Hematopoietic multipotent progenitor cell treated with erythropoietin and hydrocortisone succinate and interleukin-3 and kit ligand, for 6 days (in vitro differentiated cells): Measurements from ENCODE around the gene CORO2A.
A peak's percentile ranks its signal among the peaks of the same experiment; 100 is the strongest.
"Not testable (repeated sequence)": the region's sequence is repeated elsewhere in the genome, so short reads cannot be mapped to it uniquely, and the experiment has no call there.

Experiments used
- DNase-seq: peaks from one replicate; pipeline ENCODE4 v3.0.0-alpha.2; 2015

Gene CORO2A

GRCh38 chr9:98135558-98135934, 56.9 kb downstream of the CORO2A start:
- no peak for DNase-seq

GRCh38 chr9:98134702-98135557, 57.5 kb downstream of the CORO2A start:
- DNase-seq, result no peak

- DNase-seq, result no peak
Observed at GRCh38 chr9:98132806-98133631, 59.4 kb downstream of the CORO2A start.

- DNase-seq, result no peak
Observed at GRCh38 chr9:98132158-98132557, 60.3 kb downstream of the CORO2A start.

GRCh38 chr9:98130576-98131228, 61.7 kb downstream of the CORO2A start:
- no peak for DNase-seq

GRCh38 chr9:98130060-98130459, 62.4 kb downstream of the CORO2A start:
- DNase-seq, result not testable (repeated sequence)

- peak; percentile 56 for DNase-seq
Observed at GRCh38 chr9:98129451-98129881, 63.0 kb downstream of the CORO2A start.

- no peak for DNase-seq
Observed at GRCh38 chr9:98128316-98128715, 64.1 kb downstream of the CORO2A start.

- DNase-seq, result no peak
Observed at GRCh38 chr9:98127226-98127625, 65.2 kb downstream of the CORO2A start.

- DNase-seq, result no peak
Observed at GRCh38 chr9:98124637-98125426, 67.6 kb downstream of the CORO2A start.

- not testable (repeated sequence) for DNase-seq
Observed at GRCh38 chr9:98124091-98124490, 68.3 kb downstream of the CORO2A start.

GRCh38 chr9:98121058-98121457, 71.4 kb downstream of the CORO2A start:
- peak; percentile 47 for DNase-seq

- DNase-seq, result peak; percentile 34
Observed at GRCh38 chr9:98120476-98120875, 72.0 kb downstream of the CORO2A start.

- peak; percentile 73 for DNase-seq
Observed at GRCh38 chr9:98118640-98119601, 73.5 kb downstream of the CORO2A start, which contains the start of gene TRIM14. Gene TRIM14 (minus strand): TSS chr9:98119222. CDS start chr9:98119188, 34 bp downstream.

GRCh38 chr9:98117984-98118639, 74.3 kb downstream of the CORO2A start:
- peak; percentile 87 for DNase-seq

GRCh38 chr9:98117097-98117496, 75.3 kb downstream of the CORO2A start:
- DNase-seq, result not testable (repeated sequence)

- no peak for DNase-seq
Observed at GRCh38 chr9:98109052-98109451, 83.4 kb downstream of the CORO2A start.

- DNase-seq, result no peak
Observed at GRCh38 chr9:98108531-98109031, 83.9 kb downstream of the CORO2A start.

- no peak for DNase-seq
Observed at GRCh38 chr9:98107926-98108325, 84.5 kb downstream of the CORO2A start.

GRCh38 chr9:98105006-98105405, 87.4 kb downstream of the CORO2A start:
- DNase-seq, result no peak
